GM19397 (cell line): ENCODE data around the gene PCDHGB5.
"Not testable (repeated sequence)": the region's sequence is repeated elsewhere in the genome, so short reads cannot be mapped to it uniquely, and the experiment has no call there.

Experiments
- ATAC-seq: cut with Tn5 transposase; IDR thresholded peaks from one replicate; pipeline ENCODE4 v1.9.1; 2021; ENCODE audit warnings: mild to moderate bottlenecking, moderate library complexity; ENCODE audit not compliant: unreplicated experiment

PCDHGB5 gene

DNA sequence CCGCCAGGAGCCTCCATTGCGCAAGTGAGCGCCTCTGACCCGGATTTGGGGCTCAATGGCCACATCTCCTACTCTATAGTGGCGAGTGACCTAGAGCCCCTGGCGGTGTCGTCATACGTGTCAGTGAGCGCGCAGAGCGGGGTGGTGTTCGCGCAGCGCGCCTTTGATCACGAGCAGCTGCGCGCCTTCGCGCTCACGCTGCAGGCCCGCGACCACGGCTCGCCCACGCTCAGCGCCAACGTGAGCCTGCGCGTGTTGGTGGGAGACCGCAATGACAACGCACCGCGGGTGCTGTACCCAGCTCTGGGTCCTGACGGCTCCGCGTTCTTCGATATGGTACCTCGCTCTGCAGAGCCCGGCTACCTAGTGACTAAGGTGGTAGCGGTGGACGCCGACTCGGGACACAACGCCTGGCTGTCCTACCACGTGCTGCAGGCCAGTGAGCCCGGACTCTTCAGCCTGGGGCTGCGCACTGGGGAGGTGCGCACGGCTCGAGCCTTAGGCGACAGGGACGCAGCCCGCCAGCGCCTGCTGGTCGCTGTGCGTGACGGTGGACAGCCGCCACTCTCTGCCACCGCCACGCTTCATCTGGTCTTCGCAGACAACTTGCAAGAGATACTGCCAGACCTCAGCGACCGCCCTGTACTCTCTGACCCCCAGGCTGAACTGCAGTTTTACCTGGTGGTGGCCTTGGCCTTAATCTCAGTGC, 12.0 kb downstream of the PCDHGB5 start:
- no peak for ATAC-seq

- no peak for ATAC-seq
Measured at GRCh38 chr5:141411575-141411974, 13.8 kb downstream of the PCDHGB5 start.

- ATAC-seq = peak; percentile 72
Measured at GRCh38 chr5:141412854-141413539, 15.2 kb downstream of the PCDHGB5 start, which contains the start of gene PCDHGA10. TSS of gene PCDHGA10 (plus strand) at chr5:141412987. CDS start at chr5:141413176, 189 bp downstream.

- no peak for ATAC-seq
Measured at GRCh38 chr5:141413540-141414069, 15.9 kb downstream of the PCDHGB5 start.

GRCh38 chr5:141414548-141415274, 17.0 kb downstream of the PCDHGB5 start:
- not testable (repeated sequence) for ATAC-seq

DNA sequence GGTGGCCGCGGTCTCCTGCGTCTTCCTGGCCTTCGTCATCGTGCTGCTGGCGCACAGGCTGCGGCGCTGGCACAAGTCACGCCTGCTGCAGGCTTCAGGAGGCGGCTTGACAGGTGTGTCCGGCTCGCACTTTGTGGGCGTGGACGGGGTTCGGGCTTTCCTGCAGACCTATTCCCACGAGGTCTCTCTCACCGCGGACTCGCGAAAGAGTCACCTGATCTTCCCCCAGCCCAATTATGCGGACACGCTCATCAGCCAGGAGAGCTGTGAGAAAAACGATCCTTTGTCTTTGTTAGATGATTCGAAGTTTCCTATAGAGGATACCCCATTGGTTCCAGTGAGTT, 17.5 kb downstream of the PCDHGB5 start:
- not testable (repeated sequence) for ATAC-seq

- peak; percentile 83 for ATAC-seq
Measured at GRCh38 chr5:141417494-141418172, 19.9 kb downstream of the PCDHGB5 start, which contains the start of gene PCDHGB7. TSS of gene PCDHGB7 (plus strand) at chr5:141417677. CDS start at chr5:141417860, 183 bp downstream.

- no peak for ATAC-seq
Measured at GRCh38 chr5:141419074-141419880, 21.5 kb downstream of the PCDHGB5 start.

DNA sequence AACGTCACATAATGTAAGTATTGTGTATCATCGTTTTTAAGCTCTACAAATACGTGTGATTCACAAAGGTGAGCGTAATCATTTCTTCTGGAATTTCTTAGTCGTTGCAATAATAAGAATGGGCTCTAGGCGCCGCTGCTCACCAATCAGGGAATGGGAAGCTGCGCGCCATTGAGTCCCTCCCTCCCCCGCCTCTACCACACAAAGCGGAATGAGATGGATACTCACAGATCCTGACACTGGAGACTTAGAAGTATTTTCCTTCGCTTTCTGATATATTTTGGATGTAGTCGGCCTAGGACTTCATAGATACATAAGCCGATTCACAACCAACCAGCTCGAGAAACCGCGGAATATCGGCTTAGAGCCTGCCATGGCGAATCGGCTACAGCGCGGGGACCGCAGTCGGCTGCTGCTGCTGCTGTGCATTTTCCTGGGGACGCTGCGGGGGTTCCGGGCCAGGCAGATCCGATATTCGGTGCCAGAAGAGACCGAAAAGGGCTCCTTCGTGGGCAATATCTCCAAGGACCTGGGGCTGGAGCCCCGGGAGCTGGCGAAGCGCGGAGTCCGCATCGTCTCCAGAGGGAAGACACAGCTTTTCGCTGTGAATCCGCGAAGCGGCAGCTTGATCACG, 23.2 kb downstream of the PCDHGB5 start, which contains the start of gene PCDHGA11:
TSS of gene PCDHGA11 (plus strand) at position 197 of the 634 bp plus-strand sequence. CDS start at position 374, 177 bp downstream.
- ATAC-seq = no peak

GRCh38 chr5:141421489-141421855, 23.7 kb downstream of the PCDHGB5 start:
- ATAC-seq = no peak

- no peak for ATAC-seq
Measured at GRCh38 chr5:141422742-141423291, 25.1 kb downstream of the PCDHGB5 start.

- ATAC-seq = no peak
Measured at GRCh38 chr5:141427783-141428426, 30.2 kb downstream of the PCDHGB5 start.

DNA sequence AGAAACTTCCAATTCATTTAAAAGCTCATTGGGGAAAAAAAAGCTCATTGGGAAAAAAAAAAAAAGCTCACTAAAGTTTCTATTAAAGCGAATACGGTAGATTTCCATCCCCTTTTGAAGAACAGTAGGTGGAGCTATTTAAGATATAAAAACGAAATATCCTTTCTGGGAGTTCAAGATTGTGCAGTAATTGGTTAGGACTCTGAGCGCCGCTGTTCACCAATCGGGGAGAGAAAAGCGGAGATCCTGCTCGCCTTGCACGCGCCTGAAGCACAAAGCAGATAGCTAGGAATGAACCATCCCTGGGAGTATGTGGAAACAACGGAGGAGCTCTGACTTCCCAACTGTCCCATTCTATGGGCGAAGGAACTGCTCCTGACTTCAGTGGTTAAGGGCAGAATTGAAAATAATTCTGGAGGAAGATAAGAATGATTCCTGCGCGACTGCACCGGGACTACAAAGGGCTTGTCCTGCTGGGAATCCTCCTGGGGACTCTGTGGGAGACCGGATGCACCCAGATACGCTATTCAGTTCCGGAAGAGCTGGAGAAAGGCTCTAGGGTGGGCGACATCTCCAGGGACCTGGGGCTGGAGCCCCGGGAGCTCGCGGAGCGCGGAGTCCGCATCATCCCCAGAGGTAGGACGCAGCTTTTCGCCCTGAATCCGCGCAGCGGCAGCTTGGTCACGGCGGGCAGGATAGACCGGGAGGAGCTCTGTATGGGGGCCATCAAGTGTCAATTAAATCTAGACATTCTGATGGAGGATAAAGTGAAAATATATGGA, 32.8 kb downstream of the PCDHGB5 start, which contains the start of gene PCDHGA12:
TSS of gene PCDHGA12 (plus strand) at position 176 of the 782 bp plus-strand sequence. CDS start at position 429, 253 bp downstream.
- no peak for ATAC-seq

- no peak for ATAC-seq
Measured at GRCh38 chr5:141431286-141431685, 33.5 kb downstream of the PCDHGB5 start.

DNA sequence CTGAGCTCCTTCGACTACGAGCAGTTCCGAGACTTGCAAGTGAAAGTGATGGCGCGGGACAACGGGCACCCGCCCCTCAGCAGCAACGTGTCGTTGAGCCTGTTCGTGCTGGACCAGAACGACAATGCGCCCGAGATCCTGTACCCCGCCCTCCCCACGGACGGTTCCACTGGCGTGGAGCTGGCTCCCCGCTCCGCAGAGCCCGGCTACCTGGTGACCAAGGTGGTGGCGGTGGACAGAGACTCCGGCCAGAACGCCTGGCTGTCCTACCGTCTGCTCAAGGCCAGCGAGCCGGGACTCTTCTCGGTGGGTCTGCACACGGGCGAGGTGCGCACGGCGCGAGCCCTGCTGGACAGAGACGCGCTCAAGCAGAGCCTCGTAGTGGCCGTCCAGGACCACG, 34.6 kb downstream of the PCDHGB5 start:
- ATAC-seq = not testable (repeated sequence)

DNA sequence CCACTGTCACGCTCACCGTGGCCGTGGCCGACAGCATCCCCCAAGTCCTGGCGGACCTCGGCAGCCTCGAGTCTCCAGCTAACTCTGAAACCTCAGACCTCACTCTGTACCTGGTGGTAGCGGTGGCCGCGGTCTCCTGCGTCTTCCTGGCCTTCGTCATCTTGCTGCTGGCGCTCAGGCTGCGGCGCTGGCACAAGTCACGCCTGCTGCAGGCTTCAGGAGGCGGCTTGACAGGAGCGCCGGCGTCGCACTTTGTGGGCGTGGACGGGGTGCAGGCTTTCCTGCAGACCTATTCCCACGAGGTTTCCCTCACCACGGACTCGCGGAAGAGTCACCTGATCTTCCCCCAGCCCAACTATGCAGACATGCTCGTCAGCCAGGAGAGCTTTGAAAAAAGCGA, 35.0 kb downstream of the PCDHGB5 start:
- not testable (repeated sequence) for ATAC-seq

DNA sequence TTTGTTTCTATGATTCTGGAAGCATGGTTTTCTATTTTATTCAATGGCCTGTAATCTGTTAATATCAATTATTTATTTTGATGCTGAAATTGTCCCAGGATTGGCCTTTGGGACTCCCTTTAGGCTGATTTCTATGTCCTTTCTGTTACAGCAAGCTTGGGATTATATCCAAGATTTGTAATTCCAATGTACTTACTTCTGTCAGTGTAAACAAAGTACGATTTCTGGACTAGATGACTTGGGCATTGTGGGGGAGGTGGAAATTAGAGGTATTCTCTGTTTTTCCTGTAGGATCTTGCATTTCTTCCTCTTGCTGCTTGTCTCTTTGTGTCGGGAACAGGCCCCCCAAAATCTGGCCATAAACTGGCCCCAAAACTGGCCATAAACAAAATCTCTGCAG, 36.3 kb downstream of the PCDHGB5 start:
- no peak for ATAC-seq

GRCh38 chr5:141437221-141437620, 39.5 kb downstream of the PCDHGB5 start:
- ATAC-seq = no peak
